Measurements from ENCODE around the gene BAD.
"Not testable (repeated sequence)": the region's sequence is repeated elsewhere in the genome, so short reads cannot be mapped to it uniquely, and the experiment has no call there.

BAD gene

DNA sequence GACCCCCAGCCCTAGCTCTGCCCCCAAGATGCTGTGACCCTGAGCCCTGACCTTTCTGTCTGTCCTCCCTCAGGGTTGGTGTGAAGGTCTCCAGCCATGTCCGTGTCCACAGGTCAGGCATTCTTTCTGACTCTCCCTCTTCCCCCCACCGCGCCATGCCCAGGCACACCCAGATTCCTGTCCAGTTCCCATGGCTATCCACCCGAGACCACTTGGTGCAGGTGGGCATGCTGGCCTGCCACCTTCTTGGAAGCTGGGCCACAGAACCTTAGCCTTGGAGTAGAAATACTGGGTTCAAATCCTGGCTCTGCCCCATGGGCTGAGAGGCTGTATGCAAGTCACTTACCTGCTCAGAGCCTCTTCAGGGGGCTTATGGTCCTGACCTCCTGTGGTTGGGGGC, 35.4 kb downstream of the BAD start:
- no peak for DNase-seq (ENCODE audit: extremely low read depth, low read depth)
- no peak for TF ChIP-seq CTCF (IDR thresholded peaks at IDR 0.05; ENCODE audit: low read depth, low read length, missing control alignments)
- H3K4me3 ChIP-seq (replicated peaks; ENCODE audit: low read depth, low read length), result no peak overlapping the region

DNA sequence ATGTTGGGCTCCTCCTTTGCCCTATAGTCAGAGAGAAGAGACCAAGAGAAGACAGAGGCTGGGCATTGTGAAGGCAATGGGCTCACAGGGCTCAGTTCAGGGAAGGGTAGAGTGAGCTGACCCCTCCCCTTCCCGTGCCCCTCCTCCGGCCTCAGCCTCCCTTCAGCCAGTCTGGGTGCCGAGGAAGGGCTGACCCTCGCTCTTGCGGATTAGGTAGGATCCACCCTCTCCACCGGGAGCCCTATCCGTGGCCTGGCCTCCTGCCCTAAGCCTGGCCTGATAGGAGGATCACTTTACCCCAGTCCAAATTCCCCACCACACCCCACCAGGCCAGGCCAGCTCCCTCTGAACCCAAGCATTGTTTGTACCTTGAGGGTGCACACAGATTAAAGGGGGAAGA, 35.9 kb downstream of the BAD start:
- no peak for DNase-seq (ENCODE audit: extremely low read depth, low read depth)
- TF ChIP-seq CTCF (IDR thresholded peaks at IDR 0.05; ENCODE audit: low read depth, low read length, missing control alignments), result no peak
- H3K4me3 ChIP-seq (replicated peaks; ENCODE audit: low read depth, low read length), result no peak overlapping the region

DNA sequence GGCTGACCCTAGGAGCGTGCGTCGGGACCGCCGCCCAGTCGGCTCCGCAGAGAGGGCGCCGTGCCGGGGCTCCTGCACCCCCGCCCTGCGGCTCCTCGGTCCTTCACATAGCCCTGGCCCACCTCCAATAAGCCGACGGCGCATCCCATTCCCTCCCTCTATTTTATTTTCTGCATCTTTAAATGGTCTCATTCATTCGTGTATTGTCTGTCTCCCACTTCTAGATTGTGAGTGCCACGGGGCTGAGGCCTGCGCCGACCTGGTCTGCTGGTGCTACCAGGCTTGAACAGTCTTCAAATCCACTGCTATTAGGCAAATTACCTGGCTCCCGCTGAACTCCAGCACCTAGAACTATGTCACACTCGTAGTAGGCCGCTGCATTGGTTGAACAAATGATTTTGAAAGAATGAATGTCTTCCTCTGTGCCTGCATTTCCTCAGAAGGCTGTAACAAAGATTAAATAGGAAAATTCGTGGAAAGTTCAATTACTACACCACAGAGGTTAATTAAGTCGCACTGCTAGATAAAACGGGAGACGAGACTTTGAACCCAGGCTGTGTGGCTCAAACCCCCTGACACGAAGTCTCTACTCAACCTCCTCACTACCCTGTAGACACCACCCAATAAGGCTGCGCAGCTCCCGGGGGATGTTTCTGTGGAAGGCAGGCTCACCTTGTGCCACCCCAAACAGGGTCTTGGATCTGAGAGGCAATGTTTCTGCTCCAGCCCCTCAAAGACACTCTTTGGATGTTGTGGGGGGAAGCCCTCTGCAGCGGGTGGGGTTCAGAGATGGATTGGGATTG, 36.5 kb downstream of the BAD start:
- DNase-seq (ENCODE audit: extremely low read depth, low read depth), result no peak
- peak overlapping the region; percentile 62 for H3K4me3 ChIP-seq (replicated peaks; ENCODE audit: low read depth, low read length)
- TF ChIP-seq CTCF (IDR thresholded peaks at IDR 0.05; ENCODE audit: low read depth, low read length, missing control alignments), result no peak

DNA sequence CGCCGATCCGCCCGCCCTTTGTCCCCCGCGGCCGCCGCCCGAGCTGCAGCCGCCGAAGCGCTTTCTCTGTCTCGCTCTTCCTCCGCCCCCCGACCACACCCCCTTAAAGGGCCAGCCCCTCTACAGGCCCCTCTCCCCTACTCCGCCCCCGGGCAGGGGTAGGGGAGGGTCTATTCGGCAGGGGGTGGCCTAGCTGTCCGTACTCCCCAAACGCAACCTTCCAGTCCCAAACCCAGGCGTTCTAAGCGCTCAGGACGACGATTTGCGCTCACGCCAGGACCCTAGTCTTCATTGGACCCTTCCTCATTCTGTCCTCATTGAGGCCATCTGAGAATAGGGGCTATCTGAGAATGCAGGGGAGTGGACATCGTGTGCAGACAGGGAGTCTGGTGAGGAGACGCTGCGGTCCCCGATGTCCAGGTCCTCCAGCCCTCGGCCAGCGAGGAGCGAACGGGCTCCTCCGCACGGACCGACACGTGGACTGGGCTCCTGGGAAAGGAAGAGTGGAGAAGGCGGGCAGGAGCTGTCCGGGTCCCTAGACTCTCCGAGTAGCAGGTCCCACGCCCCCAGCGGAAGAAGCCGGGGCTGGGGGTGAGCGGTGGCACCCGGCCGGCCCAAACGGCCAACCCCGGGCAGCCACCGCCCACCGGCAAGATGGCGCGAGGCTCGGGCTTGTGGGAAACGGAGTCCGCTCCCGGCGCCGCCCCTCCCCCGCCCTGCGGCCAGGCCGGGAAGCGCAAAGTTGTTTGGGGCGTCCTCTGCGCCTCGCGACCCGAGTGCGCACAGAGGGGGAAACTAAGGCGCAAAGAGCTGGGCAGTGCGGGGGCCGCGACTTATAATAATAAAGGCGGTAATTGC, 37.4 kb downstream of the BAD start, which contains the start of gene PPP1R14B:
TSS of gene PPP1R14B (minus strand) at position 73 of the 858 bp plus-strand sequence. CDS start 270 bp downstream, outside the sequence.
- no peak for DNase-seq (ENCODE audit: extremely low read depth, low read depth)
- no peak for TF ChIP-seq CTCF (IDR thresholded peaks at IDR 0.05; ENCODE audit: low read depth, low read length, missing control alignments)
- peak within 1 kb of the TSS; percentile 99 for H3K4me3 ChIP-seq (replicated peaks; ENCODE audit: low read depth, low read length)

- peak overlapping the region; percentile 99 for H3K4me3 ChIP-seq (replicated peaks; ENCODE audit: low read depth, low read length)
- not testable (repeated sequence) for DNase-seq (ENCODE audit: extremely low read depth, low read depth)
Measured at GRCh38 chr11:64246621-64246870, 37.9 kb downstream of the BAD start.

DNA sequence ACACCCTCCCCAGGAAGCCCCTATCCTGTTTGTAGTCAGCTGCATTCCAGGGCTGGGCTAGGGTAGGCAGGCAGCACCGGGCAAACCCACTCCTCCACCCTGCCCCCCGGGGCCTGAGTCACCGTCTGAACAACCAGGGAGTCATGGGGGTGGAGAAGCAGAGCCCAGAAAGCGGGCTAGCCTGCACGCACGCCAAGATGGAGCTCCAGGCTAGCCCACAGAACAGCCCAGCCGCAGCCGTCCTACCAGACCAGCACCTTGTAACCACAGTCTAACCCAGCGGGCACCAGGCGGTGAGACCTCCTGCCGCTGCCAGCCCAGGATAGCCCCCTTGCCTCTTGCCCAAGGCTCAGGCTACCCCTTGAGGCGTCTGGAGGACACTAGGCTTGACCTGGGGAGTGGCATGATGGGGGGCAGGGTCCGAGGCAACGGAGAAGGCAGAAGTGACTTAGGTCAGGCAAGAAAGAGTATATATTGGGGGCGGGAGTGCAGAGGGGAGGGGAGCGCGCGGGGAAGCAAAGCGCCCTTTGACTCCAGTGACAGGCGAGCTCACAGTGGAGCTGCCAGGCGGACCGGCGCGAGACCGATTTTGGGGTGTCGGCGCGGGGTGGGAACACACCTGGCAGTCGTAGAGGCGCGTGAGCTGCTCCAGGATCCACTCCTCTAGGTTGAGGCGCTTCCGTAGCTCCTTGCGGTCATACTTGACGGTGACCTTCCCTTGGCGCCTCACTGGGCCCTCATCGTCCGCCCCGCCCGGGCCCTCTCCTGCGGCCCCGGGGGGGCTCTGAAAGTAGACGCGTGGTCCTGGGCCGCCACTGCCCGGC, 38.5 kb downstream of the BAD start:
- DNase-seq (ENCODE audit: extremely low read depth, low read depth), result no peak
- peak overlapping the region; percentile 99 for H3K4me3 ChIP-seq (replicated peaks; ENCODE audit: low read depth, low read length)
- TF ChIP-seq CTCF (IDR thresholded peaks at IDR 0.05; ENCODE audit: low read depth, low read length, missing control alignments), result no peak

DNA sequence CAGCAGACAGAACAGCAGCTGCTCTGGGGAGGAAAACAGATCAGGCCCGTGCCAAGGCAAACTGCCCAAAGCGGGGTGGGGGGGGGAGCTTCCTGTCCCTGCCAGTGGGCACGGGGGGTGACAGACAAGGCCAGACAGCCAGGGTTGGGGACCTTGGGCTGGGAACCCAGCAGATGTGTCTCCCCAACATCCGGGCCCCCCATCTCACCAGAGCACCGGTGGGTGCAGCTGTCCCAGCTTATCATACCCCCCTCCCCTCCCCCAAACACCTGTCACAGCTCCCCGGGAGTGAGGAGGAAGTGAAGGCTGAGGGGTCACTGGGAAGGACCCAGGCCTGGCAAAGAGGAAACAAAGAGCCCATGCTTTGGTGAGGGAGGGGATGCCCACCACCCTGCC, 39.1 kb downstream of the BAD start:
- DNase-seq (ENCODE audit: extremely low read depth, low read depth), result no peak
- peak overlapping the region; percentile 99 for H3K4me3 ChIP-seq (replicated peaks; ENCODE audit: low read depth, low read length)
- TF ChIP-seq CTCF (IDR thresholded peaks at IDR 0.05; ENCODE audit: low read depth, low read length, missing control alignments), result no peak

Data from HFF-Myc (cell line).